GM21526 (cell line): ENCODE data around the gene AAGAB.

Source experiments
- ATAC-seq: cut with Tn5 transposase; IDR thresholded peaks from one replicate; pipeline ENCODE4 v1.9.1; 2021; ENCODE audit warnings: moderate library complexity; ENCODE audit not compliant: unreplicated experiment, low FRiP score

AAGAB gene

DNA sequence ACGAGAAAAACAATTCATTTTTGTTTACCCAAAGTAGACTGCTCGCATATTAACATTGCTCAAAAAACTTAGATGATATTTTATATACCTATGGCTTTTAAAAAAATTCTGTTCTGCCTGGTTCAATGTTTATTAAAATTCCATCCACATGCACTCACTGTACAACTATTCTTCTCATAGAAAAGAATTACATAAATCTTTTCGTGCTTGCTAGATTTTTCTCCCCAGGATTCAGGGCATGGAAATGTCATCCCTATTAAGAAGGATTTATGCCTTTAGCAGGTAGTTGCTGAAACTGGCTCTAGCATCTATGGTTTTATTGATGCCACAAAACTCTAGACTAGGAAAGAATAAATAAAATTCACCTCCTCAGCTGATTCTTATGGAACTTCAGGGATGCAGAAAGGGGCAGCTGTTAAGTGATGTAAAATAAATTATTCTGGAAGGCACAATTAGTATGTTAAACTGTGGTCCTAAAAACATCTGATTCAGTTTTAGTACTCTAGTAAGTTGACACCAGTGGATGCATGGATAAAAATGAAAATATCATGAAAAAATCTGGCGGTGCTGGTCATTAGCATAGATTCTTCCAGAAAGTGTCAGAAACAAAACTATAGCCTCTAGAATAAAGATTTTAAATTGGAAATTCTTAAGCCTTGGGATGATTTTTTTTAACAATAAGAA is 41.6 kb downstream of the AAGAB start:
- no peak for ATAC-seq

DNA sequence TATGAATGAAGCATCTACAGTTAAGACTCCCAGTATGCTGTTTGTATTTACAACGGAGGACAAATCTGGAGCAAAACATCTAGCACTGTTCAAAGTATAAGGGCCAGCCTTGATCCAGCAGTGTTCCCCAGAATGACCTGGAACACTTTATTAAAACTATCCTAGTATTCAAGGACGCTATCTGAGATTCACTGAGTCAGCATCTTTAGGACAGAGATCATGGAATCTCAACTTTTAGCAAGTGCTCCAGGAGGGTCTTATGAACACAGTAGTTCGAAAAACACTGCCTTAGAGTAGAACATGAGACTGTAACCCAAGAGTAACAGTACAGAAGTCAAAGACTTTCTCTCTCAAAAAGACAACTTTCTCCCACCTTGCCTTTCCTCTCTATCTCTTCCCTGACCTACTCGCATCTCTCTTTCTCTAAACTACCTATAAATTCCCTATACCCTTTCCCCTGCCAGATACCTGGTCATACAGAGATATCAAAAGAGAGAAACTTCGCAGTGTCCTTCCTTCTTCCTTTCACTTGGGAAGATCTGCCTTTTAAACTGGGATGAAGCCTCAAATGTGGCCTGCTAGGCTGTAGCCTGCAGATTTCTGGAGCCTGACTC is 43.8 kb downstream of the AAGAB start:
- no peak for ATAC-seq

GRCh38 chr15:67208396-67208795 is 46.1 kb downstream of the AAGAB start:
- no peak for ATAC-seq

DNA sequence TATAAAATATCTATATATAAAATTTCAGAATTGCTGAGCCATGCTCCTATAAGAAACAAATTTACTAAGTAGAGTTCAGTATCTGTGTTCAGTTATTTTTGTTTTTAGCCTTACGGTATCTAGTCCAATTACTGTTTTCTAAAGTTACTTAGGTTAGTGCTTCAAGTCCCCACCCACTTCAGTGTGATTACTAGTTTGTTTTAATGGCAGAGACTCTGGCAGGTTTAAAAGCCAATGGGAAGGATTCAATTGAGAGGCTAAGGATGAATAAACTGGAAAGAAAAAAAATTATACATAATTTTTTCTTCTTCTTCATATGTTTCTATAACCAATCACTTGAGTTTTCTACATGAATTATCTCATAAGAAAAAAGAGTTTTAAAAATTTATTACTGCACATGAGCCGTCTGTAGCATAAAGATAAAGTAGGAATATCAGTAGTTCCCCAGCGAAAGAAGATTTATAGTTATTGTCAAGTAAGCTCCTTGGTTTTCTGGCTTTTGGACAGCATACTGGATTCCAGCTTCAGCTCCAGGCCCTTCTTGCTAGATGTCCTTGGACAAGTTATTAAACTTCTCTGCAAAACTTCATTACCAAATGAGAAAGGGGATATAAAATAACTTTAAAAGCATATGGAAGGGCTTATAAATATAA is 46.8 kb downstream of the AAGAB start:
- ATAC-seq = no peak

DNA sequence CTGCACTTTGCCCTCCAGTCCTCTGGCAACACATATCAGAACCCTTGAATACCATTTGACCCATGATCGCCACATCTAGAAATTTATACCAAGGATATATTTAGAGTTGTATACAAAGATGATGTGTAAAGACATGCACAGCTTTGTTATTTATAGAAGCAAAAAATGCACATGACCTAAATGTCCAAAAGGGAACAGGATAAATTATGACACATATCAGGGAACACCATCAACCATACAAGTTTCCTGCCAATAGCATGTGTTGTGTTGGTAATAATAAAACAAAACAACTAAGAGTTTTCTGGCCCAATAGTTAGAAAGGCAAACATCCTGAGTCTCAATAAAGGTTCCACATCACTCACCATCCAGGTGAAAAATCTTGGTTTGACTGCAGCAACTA is 51.5 kb downstream of the AAGAB start:
- no peak for ATAC-seq

GRCh38 chr15:67202091-67202490 is 52.4 kb downstream of the AAGAB start:
- no peak for ATAC-seq

GRCh38 chr15:67201136-67201535 is 53.3 kb downstream of the AAGAB start:
- ATAC-seq = no peak

- ATAC-seq = no peak
Observed at GRCh38 chr15:67199881-67200763, 54.3 kb downstream of the AAGAB start.

DNA sequence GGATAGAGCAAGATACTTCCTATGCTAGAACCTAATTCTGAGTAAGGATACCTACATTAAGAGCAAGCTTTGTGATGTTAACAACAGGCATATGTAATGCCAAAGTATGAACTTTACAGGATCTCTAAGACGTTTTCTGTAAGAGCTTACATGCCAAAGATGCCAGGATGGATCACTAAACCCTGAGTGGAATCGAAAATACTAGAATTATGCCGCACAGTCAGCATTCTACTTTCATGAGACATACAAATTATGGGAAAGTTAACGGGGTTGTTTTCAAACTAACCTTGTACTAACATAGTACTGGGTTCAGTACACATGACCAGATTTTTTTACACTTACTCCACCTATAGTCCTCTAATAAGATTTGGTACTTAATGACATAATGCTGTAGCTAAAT is 55.1 kb downstream of the AAGAB start:
- ATAC-seq = no peak

- no peak for ATAC-seq
Observed at GRCh38 chr15:67198157-67198754, 56.2 kb downstream of the AAGAB start.

DNA sequence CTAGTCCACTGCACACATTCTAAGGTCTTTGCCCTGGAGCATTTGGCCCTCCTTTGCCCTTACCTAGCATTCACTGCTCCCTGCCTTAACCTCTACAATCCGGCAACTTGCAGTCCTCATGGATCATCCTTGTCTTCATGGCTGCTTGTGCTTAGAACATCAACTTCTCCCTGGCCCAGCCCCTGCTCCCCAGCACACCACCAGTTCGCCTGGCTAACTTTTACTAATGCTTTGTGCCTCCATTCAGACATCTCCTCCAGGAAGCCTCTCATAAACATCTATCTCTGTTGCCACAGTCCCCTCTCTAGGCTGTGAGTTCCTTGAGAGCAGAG is 57.1 kb downstream of the AAGAB start:
- no peak for ATAC-seq

- ATAC-seq = no peak
Observed at GRCh38 chr15:67196672-67197363, 57.6 kb downstream of the AAGAB start.

GRCh38 chr15:67196222-67196621 is 58.2 kb downstream of the AAGAB start:
- ATAC-seq = no peak

DNA sequence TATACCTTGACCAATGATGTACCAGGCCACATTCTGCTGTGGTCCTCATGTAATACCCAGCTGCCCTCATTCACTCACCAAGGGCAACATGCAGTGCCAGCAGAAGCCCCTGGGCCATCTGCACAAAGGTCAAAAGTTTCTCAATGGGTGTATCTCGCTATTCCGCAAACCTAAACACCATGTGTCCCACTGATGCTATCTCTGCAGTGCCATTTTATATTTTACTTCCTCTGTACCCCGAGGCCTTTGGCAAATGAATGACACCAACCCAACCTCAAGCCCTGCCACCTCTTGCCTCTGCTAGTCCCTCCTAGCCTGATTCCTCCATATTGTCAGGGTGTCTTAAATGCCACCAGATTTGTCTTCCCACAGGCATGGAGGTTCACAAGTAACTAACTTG is 59.2 kb downstream of the AAGAB start:
- no peak for ATAC-seq

DNA sequence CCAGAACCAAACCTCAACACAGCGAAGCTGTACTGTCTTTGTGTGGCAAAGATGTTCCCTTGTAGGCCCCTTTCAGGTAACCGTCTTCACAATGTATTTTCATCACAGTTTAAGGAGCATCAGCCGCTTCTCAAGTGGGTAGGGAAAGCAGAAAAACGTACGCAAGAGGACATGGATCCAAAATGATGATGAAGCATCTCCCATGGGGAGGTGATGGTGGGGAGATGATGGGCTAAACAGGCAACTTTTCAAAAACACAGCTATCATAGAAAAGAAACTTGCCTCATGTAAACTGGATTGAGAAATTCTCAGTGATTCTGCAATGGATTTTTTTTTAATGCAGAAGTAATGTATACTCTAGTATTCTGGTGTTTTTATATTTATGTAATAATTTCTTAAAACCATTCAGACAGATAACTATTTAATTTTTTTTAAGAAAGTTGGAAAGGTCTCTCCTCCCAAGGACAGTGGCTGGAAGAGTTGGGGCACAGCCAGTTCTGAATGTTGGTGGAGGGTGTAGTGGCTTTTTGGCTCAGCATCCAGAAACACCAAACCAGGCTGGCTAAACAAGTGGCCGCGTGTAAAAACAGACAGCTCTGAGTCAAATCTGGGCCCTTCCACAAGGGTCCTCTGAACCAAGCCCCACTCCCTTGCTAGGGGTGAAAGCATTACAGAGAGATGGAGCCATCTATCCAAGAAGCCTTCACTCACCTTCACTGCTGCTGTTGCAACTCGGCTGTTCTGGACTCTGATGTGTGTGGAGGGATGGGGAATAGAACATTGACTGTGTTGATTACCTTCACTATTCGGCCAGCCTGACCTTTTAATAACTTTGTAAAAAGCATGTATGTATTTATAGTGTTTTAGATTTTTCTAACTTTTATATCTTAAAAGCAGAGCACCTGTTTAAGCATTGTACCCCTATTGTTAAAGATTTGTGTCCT is 60.0 kb downstream of the AAGAB start:
- ATAC-seq = no peak

GRCh38 chr15:67193223-67193990 is 61.1 kb downstream of the AAGAB start:
- ATAC-seq = no peak

DNA sequence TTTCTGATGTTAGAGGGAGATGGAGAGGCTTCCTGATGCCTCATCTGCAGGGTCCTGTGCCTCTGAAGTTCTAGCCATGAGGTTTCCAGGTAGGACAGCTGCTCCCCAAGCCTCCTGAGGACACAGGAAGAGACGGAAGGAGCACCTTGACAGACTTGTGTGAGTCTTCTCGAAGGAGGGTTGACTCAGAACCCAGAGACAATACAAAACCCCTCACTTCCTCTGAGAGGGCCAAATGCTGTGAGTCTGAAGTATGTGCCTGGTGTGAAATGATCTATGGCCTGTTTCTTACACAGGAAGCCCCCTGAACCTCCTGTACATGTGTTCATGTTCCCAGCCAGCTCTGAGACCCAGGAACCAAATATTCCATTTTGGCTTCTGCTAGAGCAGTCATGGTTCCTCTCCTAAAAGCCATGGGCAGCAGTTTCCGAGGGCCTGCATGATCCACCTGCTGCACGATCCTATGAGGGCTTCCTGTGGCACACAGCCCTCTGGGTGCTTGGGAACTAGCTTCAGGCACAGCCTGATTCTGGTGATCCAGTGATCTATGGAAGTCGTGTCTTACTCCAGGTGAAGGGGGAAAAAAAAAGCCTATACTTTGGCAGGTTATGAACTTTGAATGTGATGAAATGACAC is 62.2 kb downstream of the AAGAB start:
- ATAC-seq = no peak

GRCh38 chr15:67190813-67191212 is 63.6 kb downstream of the AAGAB start:
- ATAC-seq = no peak
